ENCODE results near the gene CHMP2B.

DNA sequence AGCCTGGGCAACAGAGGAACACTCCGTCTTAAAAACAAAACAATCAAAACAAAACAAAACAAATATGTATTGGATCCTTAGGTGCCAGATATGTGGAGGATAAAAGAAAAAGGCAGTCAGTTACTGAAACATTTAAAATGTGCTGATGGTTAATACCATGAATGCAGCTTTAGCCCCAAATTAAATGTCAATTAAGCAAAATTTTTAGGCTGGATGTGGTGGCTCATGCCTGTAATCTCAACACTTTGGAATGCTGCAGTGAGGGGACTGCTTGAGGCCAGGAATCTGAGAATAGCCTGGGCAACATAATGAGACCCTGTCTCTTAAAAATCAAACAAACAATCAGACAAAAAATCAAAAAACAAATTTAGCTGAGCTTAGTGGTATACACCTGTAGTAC, 8.5 kb upstream of the CHMP2B start:
- TF ChIP-seq, protein P1, sequence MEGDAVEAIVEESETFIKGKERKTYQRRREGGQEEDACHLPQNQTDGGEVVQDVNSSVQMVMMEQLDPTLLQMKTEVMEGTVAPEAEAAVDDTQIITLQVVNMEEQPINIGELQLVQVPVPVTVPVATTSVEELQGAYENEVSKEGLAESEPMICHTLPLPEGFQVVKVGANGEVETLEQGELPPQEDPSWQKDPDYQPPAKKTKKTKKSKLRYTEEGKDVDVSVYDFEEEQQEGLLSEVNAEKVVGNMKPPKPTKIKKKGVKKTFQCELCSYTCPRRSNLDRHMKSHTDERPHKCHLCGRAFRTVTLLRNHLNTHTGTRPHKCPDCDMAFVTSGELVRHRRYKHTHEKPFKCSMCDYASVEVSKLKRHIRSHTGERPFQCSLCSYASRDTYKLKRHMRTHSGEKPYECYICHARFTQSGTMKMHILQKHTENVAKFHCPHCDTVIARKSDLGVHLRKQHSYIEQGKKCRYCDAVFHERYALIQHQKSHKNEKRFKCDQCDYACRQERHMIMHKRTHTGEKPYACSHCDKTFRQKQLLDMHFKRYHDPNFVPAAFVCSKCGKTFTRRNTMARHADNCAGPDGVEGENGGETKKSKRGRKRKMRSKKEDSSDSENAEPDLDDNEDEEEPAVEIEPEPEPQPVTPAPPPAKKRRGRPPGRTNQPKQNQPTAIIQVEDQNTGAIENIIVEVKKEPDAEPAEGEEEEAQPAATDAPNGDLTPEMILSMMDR (conservative IDR thresholded peaks at IDR 0.05; ENCODE audit: low read length) = no peak
- TF ChIP-seq EZH2phosphoT487 (IDR thresholded peaks at IDR 0.05; ENCODE audit: borderline replicate concordance, low read depth, low read length) = no peak
